ENCODE measurements around the gene MEIOB.

Gene MEIOB

DNA sequence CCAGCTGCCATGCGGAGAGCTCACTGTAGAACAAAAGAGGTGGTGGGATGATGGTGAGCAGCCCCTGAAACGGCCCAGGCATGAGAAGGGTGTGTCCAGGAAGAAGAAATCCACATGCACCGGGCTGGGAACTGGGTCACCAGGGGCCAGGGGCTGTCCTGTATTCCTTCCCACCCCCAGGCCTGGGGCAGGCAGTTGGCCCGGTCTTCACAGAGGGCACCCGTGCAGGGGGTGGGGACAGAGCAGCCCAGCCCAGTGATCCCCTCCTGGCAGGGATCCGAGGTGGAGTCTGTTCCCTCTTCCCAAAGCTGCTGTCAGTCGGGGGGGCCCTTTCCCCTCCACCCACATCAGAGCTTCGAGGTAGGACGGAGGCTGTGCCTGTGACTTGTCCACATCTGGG lies 37.0 kb upstream of the MEIOB start:
- H3K9me2 ChIP-seq (replicated peaks; ENCODE audit: insufficient read depth, low read length): no peaks in the 10 kb centered on the region
- no peaks in the 10 kb centered on the region for H3K79me2 ChIP-seq (ENCODE audit: low read length)
- no peaks in the 10 kb centered on the region for H3K36me3 ChIP-seq (replicated peaks; ENCODE audit: insufficient read depth, low read length)
- no peaks in the 10 kb centered on the region for H4K20me1 ChIP-seq (ENCODE audit: insufficient read depth, low read length)
- no peaks in the 10 kb centered on the region for H3F3A ChIP-seq (ENCODE audit: insufficient read depth, low read length)
- DNase-seq: no peak
- H3K27me3 ChIP-seq (replicated peaks; ENCODE audit: insufficient read depth, low read length): peaks cover 5% of the 10 kb centered on the region; the same call in 1 of the 2 replicates
- H2AFZ ChIP-seq (ENCODE audit: low read length): no peak overlapping the region
- H3K4me2 ChIP-seq (ENCODE audit: low read depth, low read length): no peak overlapping the region
- H3K9ac ChIP-seq (ENCODE audit: low read length): no peak overlapping the region
- no peak overlapping the region for H3K4me3 ChIP-seq (ENCODE audit: low read length)
- no peaks in the 10 kb centered on the region for H3K9me3 ChIP-seq (replicated peaks; ENCODE audit: insufficient read depth, low read length)
- peaks cover 8% of the 10 kb centered on the region for H3K4me1 ChIP-seq (ENCODE audit: low read length)
- TF ChIP-seq, protein P1, sequence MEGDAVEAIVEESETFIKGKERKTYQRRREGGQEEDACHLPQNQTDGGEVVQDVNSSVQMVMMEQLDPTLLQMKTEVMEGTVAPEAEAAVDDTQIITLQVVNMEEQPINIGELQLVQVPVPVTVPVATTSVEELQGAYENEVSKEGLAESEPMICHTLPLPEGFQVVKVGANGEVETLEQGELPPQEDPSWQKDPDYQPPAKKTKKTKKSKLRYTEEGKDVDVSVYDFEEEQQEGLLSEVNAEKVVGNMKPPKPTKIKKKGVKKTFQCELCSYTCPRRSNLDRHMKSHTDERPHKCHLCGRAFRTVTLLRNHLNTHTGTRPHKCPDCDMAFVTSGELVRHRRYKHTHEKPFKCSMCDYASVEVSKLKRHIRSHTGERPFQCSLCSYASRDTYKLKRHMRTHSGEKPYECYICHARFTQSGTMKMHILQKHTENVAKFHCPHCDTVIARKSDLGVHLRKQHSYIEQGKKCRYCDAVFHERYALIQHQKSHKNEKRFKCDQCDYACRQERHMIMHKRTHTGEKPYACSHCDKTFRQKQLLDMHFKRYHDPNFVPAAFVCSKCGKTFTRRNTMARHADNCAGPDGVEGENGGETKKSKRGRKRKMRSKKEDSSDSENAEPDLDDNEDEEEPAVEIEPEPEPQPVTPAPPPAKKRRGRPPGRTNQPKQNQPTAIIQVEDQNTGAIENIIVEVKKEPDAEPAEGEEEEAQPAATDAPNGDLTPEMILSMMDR (IDR thresholded peaks at IDR 0.05; ENCODE audit: low read length): no peak
- TF ChIP-seq EZH2phosphoT487 (IDR thresholded peaks at IDR 0.05; ENCODE audit: low read length): no peak
- no peak for TF ChIP-seq EZH2 (optimal IDR thresholded peaks at IDR 0.05; ENCODE audit: low read depth, low read length)
- H3K27ac ChIP-seq (ENCODE audit: low read length): no peak overlapping the region

DNA sequence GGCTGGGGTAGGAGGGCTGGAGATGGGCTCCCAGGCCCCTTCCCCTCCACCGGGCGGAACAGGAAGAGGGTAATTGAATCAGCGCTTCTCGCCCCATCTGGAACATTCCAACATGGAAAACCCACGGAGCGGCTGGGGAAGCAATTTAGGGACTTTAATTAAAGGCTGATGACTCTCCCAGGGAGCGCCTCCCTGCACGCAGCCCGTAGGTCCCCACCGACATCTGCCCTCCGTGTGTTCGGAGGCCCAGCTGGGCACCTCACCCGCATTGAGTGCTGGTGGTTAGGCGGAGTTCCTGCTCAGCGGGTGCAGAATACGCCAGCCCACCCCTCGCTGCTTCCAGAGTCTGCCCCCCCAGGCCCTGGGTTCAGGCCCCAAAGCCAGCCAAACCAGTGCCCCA lies 36.2 kb upstream of the MEIOB start:
- Histone ChIP-seq H3K4me2 (ENCODE audit: low read depth, low read length) (no peak overlapping the region), H3K4me1 (ENCODE audit: low read length) (peaks cover 8% of the 10 kb centered on the region), H3K4me3 (ENCODE audit: low read length) (no peak overlapping the region), H3K9me2 (replicated peaks; ENCODE audit: insufficient read depth, low read length) (no peaks in the 10 kb centered on the region), H3K36me3 (replicated peaks; ENCODE audit: insufficient read depth, low read length) (no peaks in the 10 kb centered on the region), H3F3A (ENCODE audit: insufficient read depth, low read length) (no peaks in the 10 kb centered on the region), H2AFZ (ENCODE audit: low read length) (no peak overlapping the region), H3K27ac (ENCODE audit: low read length) (no peak overlapping the region), H3K79me2 (ENCODE audit: low read length) (no peaks in the 10 kb centered on the region), H3K27me3 (replicated peaks; ENCODE audit: insufficient read depth, low read length) (peaks cover 5% of the 10 kb centered on the region; the same call in 1 of the 2 replicates), H3K9ac (ENCODE audit: low read length) (no peak overlapping the region), H3K9me3 (replicated peaks; ENCODE audit: insufficient read depth, low read length) (no peaks in the 10 kb centered on the region), H4K20me1 (ENCODE audit: insufficient read depth, low read length) (no peaks in the 10 kb centered on the region)
- TF ChIP-seq, protein P1 (IDR thresholded peaks at IDR 0.05; ENCODE audit: low read length): no peak
- TF ChIP-seq EZH2 (optimal IDR thresholded peaks at IDR 0.05; ENCODE audit: low read depth, low read length) (no peak), EZH2phosphoT487 (IDR thresholded peaks at IDR 0.05; ENCODE audit: low read length) (no peak)
- no peak for DNase-seq

DNA sequence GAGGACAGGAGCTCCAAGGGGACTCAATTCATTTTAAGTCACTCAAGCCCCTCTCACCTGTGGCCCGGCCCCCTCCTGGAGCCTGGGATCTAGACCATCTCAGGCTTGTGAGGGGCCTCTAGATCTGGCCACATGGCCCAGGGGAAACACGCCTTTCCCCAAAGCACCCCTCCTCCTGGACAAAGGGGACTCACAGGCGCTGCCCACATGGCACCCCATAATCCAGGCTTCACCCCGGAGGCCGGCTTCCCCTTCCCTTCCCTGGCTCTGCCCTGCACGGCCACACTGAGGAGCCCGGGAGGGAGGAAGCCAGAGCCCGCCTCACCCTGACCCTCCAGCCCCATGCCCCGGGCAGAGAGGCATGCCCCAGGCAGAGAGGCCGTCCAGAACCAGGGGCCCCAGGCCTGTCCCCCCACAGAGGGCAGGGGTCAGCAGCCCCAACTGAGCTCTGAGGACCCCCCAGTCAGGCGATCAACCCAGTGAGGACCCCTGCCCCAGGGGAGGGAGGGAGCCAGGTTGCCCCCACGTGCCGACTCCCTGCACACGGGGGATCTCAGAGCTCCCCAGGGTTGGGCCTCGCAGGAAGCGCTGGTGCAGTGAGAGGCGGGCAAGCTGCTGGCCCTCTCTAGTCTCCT lies 35.4 kb upstream of the MEIOB start:
- Histone ChIP-seq H3K4me3 (ENCODE audit: low read length) (no peak overlapping the region), H2AFZ (ENCODE audit: low read length) (no peak overlapping the region), H3K4me1 (ENCODE audit: low read length) (peaks cover 8% of the 10 kb centered on the region), H3F3A (ENCODE audit: insufficient read depth, low read length) (no peaks in the 10 kb centered on the region), H3K9me3 (replicated peaks; ENCODE audit: insufficient read depth, low read length) (no peaks in the 10 kb centered on the region), H4K20me1 (ENCODE audit: insufficient read depth, low read length) (no peaks in the 10 kb centered on the region), H3K9ac (ENCODE audit: low read length) (no peak overlapping the region), H3K27ac (ENCODE audit: low read length) (no peak overlapping the region), H3K4me2 (ENCODE audit: low read depth, low read length) (no peak overlapping the region), H3K79me2 (ENCODE audit: low read length) (no peaks in the 10 kb centered on the region), H3K36me3 (replicated peaks; ENCODE audit: insufficient read depth, low read length) (no peaks in the 10 kb centered on the region), H3K27me3 (replicated peaks; ENCODE audit: insufficient read depth, low read length) (0 out of 2 replicates have a peak, but pooled peaks cover 5% of the 10 kb centered on the region), H3K9me2 (replicated peaks; ENCODE audit: insufficient read depth, low read length) (no peaks in the 10 kb centered on the region)
- DNase-seq: no peak
- TF ChIP-seq EZH2 (optimal IDR thresholded peaks at IDR 0.05; ENCODE audit: low read depth, low read length): no peak
- no peak for TF ChIP-seq EZH2phosphoT487 (IDR thresholded peaks at IDR 0.05; ENCODE audit: low read length)
- TF ChIP-seq, protein P1 (IDR thresholded peaks at IDR 0.05; ENCODE audit: low read length): no peak
